ENCODE results near the gene ARHGEF33. TPM values are rescaled to one million over a fixed set of nuclear protein-coding genes. Genes with fewer than 3 reads are reported as not detected.

The ARHGEF33 gene
- polyA plus RNA-seq, 1 of the 3 experiments (the other 2 are of a cell fraction) = 0.25 TPM

DNA sequence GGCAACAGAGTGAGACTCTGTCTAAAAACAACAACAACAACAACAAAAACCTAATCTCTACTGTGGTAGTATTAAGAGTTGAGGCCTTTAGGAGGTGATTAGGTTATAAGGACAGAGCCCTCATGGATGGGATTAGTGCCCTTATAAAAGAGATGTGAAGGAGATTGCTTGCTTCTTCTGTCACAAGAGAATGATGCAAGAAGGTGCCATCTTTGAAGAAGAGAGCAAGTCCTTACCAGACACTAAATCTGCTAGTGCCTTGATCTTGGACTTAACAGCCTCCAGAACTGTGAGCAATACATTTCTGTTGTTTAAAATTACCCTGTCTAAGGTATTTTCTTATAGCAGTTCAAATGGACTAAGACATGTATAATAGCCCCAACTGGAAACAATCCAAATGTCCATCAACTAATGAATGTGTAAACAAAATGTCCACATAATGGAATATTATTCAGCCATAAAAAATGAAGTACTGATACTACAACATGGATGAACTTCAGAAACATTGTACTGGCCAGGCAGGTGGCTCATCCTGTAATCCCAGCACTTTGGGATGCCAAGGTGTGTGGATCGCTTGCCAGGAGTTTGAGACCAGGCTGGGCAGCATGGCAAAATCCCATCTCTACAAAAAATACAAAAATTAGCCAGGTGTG lies 1.6 kb upstream of the ARHGEF33 start (continued):
- TF ChIP-seq, protein P1, sequence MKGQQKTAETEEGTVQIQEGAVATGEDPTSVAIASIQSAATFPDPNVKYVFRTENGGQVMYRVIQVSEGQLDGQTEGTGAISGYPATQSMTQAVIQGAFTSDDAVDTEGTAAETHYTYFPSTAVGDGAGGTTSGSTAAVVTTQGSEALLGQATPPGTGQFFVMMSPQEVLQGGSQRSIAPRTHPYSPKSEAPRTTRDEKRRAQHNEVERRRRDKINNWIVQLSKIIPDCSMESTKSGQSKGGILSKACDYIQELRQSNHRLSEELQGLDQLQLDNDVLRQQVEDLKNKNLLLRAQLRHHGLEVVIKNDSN (IDR thresholded peaks at IDR 0.05; ENCODE audit: borderline replicate concordance, low read depth) = no peak
- TF ChIP-seq RAD21 (IDR thresholded peaks at IDR 0.05; ENCODE audit: low read length) (no peak), POLR2AphosphoS5 (IDR thresholded peaks at IDR 0.05; ENCODE audit: low read depth, low read length) (no peak), FOXJ3 (CRISPR knock-in tag; IDR thresholded peaks at IDR 0.05) (no peak)

DNA sequence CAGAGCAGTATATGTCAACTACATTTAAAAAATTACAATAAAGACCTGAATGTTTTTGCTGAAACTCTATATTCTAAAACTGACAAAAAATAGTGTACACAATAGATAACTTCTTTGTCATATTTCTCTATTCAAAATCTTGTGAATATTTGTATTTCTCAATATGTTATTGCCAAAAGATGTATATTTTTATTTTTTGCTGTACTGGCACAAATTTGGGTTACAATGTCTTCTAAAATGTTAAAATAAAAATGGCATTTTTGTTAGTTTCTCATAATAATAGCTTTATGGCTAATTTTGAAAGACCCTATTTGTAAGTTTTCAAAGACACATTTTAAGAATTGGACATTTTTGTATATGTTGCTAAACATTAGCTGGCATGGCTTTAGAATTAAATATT lies 630 bp upstream of the ARHGEF33 start:
- DNase-seq = no peak
- no peaks in the 10 kb centered on the region for H3K9me3 ChIP-seq
- no peak overlapping the region for H2AFZ ChIP-seq (ENCODE audit: low read depth)
- H4K20me1 ChIP-seq (ENCODE audit: insufficient read depth) = no peaks in the 10 kb centered on the region
- no peak overlapping the region for H3K9ac ChIP-seq
- H3K27me3 ChIP-seq (ENCODE audit: insufficient read depth) = no peaks in the 10 kb centered on the region
- ChIA-PET CTCF (no interaction called here), POLR2A (no interaction called here)
- no peaks in the 10 kb centered on the region for H3K36me3 ChIP-seq (replicated peaks in 1 of 2; ENCODE audit: control insufficient read depth in 1 of 2, insufficient read depth in 2 of 2, low read length in 1 of 2)
- TF ChIP-seq, protein P2, sequence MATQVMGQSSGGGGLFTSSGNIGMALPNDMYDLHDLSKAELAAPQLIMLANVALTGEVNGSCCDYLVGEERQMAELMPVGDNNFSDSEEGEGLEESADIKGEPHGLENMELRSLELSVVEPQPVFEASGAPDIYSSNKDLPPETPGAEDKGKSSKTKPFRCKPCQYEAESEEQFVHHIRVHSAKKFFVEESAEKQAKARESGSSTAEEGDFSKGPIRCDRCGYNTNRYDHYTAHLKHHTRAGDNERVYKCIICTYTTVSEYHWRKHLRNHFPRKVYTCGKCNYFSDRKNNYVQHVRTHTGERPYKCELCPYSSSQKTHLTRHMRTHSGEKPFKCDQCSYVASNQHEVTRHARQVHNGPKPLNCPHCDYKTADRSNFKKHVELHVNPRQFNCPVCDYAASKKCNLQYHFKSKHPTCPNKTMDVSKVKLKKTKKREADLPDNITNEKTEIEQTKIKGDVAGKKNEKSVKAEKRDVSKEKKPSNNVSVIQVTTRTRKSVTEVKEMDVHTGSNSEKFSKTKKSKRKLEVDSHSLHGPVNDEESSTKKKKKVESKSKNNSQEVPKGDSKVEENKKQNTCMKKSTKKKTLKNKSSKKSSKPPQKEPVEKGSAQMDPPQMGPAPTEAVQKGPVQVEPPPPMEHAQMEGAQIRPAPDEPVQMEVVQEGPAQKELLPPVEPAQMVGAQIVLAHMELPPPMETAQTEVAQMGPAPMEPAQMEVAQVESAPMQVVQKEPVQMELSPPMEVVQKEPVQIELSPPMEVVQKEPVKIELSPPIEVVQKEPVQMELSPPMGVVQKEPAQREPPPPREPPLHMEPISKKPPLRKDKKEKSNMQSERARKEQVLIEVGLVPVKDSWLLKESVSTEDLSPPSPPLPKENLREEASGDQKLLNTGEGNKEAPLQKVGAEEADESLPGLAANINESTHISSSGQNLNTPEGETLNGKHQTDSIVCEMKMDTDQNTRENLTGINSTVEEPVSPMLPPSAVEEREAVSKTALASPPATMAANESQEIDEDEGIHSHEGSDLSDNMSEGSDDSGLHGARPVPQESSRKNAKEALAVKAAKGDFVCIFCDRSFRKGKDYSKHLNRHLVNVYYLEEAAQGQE (IDR thresholded peaks at IDR 0.05; ENCODE audit: low read depth, low read length) = no peak
- TF ChIP-seq, protein P3, sequence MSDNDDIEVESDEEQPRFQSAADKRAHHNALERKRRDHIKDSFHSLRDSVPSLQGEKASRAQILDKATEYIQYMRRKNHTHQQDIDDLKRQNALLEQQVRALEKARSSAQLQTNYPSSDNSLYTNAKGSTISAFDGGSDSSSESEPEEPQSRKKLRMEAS (IDR thresholded peaks at IDR 0.05; ENCODE audit: low read depth) = no peak
- TF ChIP-seq GABPA (IDR thresholded peaks at IDR 0.05; ENCODE audit: low read depth) (no peak), FOXM1 (IDR thresholded peaks at IDR 0.05; ENCODE audit: low read depth) (no peak), NFIC (IDR thresholded peaks at IDR 0.05; ENCODE audit: borderline replicate concordance) (no peak), SMC3 (IDR thresholded peaks at IDR 0.05; ENCODE audit: low read depth, low read length) (no peak), EP300 (IDR thresholded peaks at IDR 0.05; ENCODE audit: borderline replicate concordance in 1 of 2, low read depth in 1 of 2, low read length in 1 of 2) (no peak), RFX5 (IDR thresholded peaks at IDR 0.05; ENCODE audit: low read length) (no peak), NRF1 (IDR thresholded peaks at IDR 0.05; ENCODE audit: low read depth, low read length) (no peak)
- TF ChIP-seq, protein P4, sequence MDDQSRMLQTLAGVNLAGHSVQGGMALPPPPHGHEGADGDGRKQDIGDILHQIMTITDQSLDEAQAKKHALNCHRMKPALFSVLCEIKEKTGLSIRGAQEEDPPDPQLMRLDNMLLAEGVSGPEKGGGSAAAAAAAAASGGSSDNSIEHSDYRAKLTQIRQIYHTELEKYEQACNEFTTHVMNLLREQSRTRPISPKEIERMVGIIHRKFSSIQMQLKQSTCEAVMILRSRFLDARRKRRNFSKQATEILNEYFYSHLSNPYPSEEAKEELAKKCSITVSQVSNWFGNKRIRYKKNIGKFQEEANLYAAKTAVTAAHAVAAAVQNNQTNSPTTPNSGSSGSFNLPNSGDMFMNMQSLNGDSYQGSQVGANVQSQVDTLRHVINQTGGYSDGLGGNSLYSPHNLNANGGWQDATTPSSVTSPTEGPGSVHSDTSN (IDR thresholded peaks at IDR 0.05) = no peak
- TF ChIP-seq, protein P1 (IDR thresholded peaks at IDR 0.05; ENCODE audit: borderline replicate concordance, low read depth) = no peak
- TF ChIP-seq, protein P5, sequence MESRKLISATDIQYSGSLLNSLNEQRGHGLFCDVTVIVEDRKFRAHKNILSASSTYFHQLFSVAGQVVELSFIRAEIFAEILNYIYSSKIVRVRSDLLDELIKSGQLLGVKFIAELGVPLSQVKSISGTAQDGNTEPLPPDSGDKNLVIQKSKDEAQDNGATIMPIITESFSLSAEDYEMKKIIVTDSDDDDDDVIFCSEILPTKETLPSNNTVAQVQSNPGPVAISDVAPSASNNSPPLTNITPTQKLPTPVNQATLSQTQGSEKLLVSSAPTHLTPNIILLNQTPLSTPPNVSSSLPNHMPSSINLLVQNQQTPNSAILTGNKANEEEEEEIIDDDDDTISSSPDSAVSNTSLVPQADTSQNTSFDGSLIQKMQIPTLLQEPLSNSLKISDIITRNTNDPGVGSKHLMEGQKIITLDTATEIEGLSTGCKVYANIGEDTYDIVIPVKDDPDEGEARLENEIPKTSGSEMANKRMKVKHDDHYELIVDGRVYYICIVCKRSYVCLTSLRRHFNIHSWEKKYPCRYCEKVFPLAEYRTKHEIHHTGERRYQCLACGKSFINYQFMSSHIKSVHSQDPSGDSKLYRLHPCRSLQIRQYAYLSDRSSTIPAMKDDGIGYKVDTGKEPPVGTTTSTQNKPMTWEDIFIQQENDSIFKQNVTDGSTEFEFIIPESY (IDR thresholded peaks at IDR 0.05; ENCODE audit: borderline replicate concordance, low read depth) = no peak
- H3K4me1 ChIP-seq (ENCODE audit: control insufficient read depth in 1 of 2, insufficient read depth in 2 of 2, low read depth in 1 of 2, low read length in 1 of 2) = no peaks in the 10 kb centered on the region
- H3K4me3 ChIP-seq (ENCODE audit: low read depth in 2 of 2, low read length in 1 of 2) = no peak overlapping the region
- no peak overlapping the region for H3K4me2 ChIP-seq
- no peaks in the 10 kb centered on the region for H3K79me2 ChIP-seq (ENCODE audit: insufficient read depth)
- no peaks in the 10 kb centered on the region for H3F3A ChIP-seq (replicated peaks; ENCODE audit: insufficient read depth)
- H3K9me2 ChIP-seq = no peaks in the 10 kb centered on the region
- no peak overlapping the region for H3K27ac ChIP-seq (ENCODE audit: low read depth in 2 of 2, low read length in 1 of 2)

All from SK-N-SH (cell line).